Gastroesophageal sphincter (tissue), 3 donors: ENCODE data around the gene PYGB.

Experiments
- EP300 ChIP-seq: sonication (generic); formaldehyde crosslinking; IDR thresholded peaks from one replicate; pipeline ENCODE4 v1.6.1; 2017; ENCODE audit warnings: antibody characterized with exemption, mild to moderate bottlenecking
- POLR2A ChIP-seq, 2 donors: fragments of 450-650 bp; IDR thresholded peaks; one replicate each; pipeline ENCODE4 v1.6.1; 2017; ENCODE audit warnings: antibody characterized with exemption in 2 of 2, mild to moderate bottlenecking in 2 of 2, moderate library complexity in 1 of 2
- POLR2AphosphoS5 ChIP-seq: sonication (generic); formaldehyde crosslinking; IDR thresholded peaks from one replicate; pipeline ENCODE4 v1.6.1; 2017; ENCODE audit warnings: antibody characterized with exemption
- TF ChIP-seq, protein P1 (sequence below), 4 experiments: fragments of 200-600 bp in 2 of 4; fragments of 450-650 bp in 2 of 4; sonication (generic) in 1 of 4; IDR thresholded peaks; one replicate each; pipeline ENCODE4 v1.5.1; 2017 to 2019; ENCODE audit warnings: antibody characterized with exemption in 4 of 4, mild to moderate bottlenecking in 2 of 4, moderate library complexity in 2 of 4

DNA sequence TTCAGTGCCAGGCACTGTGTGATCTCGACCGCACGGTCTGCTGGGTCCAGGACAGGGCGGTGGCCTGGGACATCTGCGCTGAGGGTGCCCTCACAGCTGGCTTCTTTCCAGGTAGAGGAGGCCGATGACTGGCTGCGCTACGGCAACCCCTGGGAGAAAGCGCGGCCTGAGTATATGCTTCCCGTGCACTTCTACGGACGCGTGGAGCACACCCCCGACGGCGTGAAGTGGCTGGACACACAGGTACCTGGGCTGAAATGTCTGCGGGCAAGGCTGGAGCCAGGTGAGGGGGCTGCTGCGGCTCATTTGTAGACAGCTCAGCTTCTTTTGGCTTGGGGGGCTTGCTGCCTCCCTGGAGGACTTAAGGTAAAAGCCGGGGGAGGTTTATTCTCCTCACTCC lies 26.6 kb downstream of the PYGB start:
- TF ChIP-seq, protein P1, sequence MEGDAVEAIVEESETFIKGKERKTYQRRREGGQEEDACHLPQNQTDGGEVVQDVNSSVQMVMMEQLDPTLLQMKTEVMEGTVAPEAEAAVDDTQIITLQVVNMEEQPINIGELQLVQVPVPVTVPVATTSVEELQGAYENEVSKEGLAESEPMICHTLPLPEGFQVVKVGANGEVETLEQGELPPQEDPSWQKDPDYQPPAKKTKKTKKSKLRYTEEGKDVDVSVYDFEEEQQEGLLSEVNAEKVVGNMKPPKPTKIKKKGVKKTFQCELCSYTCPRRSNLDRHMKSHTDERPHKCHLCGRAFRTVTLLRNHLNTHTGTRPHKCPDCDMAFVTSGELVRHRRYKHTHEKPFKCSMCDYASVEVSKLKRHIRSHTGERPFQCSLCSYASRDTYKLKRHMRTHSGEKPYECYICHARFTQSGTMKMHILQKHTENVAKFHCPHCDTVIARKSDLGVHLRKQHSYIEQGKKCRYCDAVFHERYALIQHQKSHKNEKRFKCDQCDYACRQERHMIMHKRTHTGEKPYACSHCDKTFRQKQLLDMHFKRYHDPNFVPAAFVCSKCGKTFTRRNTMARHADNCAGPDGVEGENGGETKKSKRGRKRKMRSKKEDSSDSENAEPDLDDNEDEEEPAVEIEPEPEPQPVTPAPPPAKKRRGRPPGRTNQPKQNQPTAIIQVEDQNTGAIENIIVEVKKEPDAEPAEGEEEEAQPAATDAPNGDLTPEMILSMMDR (IDR thresholded peaks at IDR 0.05) = no peak
- TF ChIP-seq POLR2AphosphoS5 = no peak
- no peak for TF ChIP-seq POLR2A (IDR thresholded peaks at IDR 0.05)
- no peak for TF ChIP-seq EP300
